ENCODE results near the gene METTL25B. TPM values are rescaled to one million over a fixed set of nuclear protein-coding genes. Genes with fewer than 3 reads are reported as not detected.

METTL25B gene
- total RNA-seq, 3 donors from 2014 or later = 15.5 to 41.3 (median 30.2) TPM

DNA sequence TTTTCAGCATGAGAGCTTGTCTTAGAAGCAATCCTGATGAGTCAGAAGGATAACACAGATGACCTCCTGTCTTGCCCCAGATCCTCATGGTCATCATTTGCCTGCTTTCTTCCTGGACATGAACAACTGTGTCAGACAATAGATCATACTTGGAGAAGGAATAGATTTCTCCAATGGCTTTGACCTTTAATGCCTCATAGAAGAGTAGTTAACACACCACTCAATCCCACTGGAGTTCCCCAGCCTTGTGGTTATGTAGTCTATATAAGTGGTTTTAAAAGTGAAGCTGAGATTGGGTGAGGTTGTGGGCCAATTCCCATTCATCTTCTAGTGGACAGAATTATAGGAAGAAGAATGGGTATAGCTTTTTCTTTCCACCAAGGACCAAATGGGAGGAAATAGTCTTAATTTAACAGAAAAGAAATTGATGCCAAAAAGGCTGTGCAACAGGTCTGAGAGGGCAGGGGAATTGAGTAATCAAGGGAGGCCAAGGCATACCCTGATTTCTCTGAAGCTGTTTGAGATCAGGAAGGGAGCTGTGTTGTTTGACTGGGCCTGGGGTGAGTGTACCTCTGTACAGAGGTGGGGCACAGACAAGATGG lies 53.4 kb downstream of the METTL25B start:
- no peaks in the 10 kb centered on the region for H3K36me3 ChIP-seq
- no peaks in the 10 kb centered on the region for H3K27me3 ChIP-seq
- H3K9me3 ChIP-seq = no peaks in the 10 kb centered on the region
- intact Hi-C loops (cut with DNase I; ENCODE audit: low total_unique reads) = loop anchor here (10.0 kb wide), 1 partner anchor 1047 kb away; no protein-coding TSS in a partner anchor
- peaks cover 0 to 6% of the 10 kb centered on the region in 2 donors for H3K4me1 ChIP-seq
- TF ChIP-seq, protein P1, sequence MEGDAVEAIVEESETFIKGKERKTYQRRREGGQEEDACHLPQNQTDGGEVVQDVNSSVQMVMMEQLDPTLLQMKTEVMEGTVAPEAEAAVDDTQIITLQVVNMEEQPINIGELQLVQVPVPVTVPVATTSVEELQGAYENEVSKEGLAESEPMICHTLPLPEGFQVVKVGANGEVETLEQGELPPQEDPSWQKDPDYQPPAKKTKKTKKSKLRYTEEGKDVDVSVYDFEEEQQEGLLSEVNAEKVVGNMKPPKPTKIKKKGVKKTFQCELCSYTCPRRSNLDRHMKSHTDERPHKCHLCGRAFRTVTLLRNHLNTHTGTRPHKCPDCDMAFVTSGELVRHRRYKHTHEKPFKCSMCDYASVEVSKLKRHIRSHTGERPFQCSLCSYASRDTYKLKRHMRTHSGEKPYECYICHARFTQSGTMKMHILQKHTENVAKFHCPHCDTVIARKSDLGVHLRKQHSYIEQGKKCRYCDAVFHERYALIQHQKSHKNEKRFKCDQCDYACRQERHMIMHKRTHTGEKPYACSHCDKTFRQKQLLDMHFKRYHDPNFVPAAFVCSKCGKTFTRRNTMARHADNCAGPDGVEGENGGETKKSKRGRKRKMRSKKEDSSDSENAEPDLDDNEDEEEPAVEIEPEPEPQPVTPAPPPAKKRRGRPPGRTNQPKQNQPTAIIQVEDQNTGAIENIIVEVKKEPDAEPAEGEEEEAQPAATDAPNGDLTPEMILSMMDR (IDR thresholded peaks at IDR 0.05) = no peak
- TF ChIP-seq POLR2AphosphoS5 (IDR thresholded peaks at IDR 0.05) (no peak), POLR2A (IDR thresholded peaks at IDR 0.05) (no peak)
- no peak overlapping the region for H3K4me3 ChIP-seq
- no peak overlapping the region for H3K27ac ChIP-seq
- no peak for DNase-seq (ENCODE audit: low spot score in 2 of 2)

DNA sequence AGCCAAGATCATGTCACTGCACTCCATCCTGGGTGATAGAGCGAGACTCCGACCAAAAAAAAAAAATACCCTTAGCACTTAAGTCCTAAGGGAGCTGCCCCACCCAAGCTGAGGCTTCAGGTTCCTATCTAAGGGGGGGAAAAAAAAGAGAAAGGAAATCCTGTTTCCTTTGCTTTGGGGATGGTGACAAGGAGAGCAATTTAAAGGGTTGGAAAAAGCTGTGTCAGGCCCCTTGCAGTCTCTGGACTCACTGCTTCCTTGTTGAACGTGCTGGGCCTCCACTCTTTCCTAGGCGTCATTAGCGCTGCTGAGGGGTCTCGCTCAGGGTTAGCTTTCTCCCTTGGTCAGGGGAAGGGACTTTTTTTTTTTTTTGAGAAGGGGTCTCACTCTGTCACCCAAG lies 57.2 kb downstream of the METTL25B start:
- no peaks in the 10 kb centered on the region for H3K9me3 ChIP-seq
- H3K4me3 ChIP-seq = no peak overlapping the region
- intact Hi-C loops (cut with DNase I; ENCODE audit: low total_unique reads) = loop anchor here (10.0 kb wide), 1 partner anchor 1051 kb away; no protein-coding TSS in a partner anchor
- H3K27me3 ChIP-seq = no peaks in the 10 kb centered on the region
- no peaks in the 10 kb centered on the region for H3K36me3 ChIP-seq
- TF ChIP-seq, protein P1 (IDR thresholded peaks at IDR 0.05) = no peak
- TF ChIP-seq POLR2AphosphoS5 (IDR thresholded peaks at IDR 0.05) = no peak
- no peak for TF ChIP-seq POLR2A (IDR thresholded peaks at IDR 0.05)
- H3K27ac ChIP-seq = no peak overlapping the region
- no peaks in the 10 kb centered on the region for H3K4me1 ChIP-seq
- DNase-seq (ENCODE audit: low spot score in 2 of 2) = no peak

Other genes starting within 250 kb of the METTL25B start
- gene MEF2D, start 227.7 kb upstream of the METTL25B start, total RNA-seq = 10 to 100 TPM; 25.8 to 34.9 (median 32.1) TPM
- 1 to 10 TPM in 1 of 3 donors, under 1 TPM in 2; under 0.01 to 1.4 (median 0.15) TPM for gene IQGAP3, start 155.9 kb upstream of the METTL25B start, total RNA-seq
- gene TTC24, start 148.7 kb upstream of the METTL25B start, total RNA-seq = not detected
- gene NAXE, start 136.7 kb upstream of the METTL25B start, total RNA-seq = 10 to 100 TPM; 70.4 to 90.5 (median 75.5) TPM
- 10 to 100 TPM; 20.2 to 31.1 (median 23.7) TPM for gene GPATCH4, start 127.0 kb upstream of the METTL25B start, total RNA-seq
- not detected for gene HAPLN2, start 109.1 kb upstream of the METTL25B start, total RNA-seq
- gene BCAN, start 86.4 kb upstream of the METTL25B start, total RNA-seq = under 1 TPM in 1 of 3 donors, not detected in 2; 0.44 TPM
- 10 to 100 TPM in 2 of 3 donors, 1 to 10 TPM in 1; 9.9 to 28.5 (median 14.9) TPM for gene NES, start 51.1 kb upstream of the METTL25B start, total RNA-seq
- 10 to 100 TPM in 2 of 3 donors, 1 to 10 TPM in 1; 4.2 to 61.6 (median 28.2) TPM for gene CRABP2, start 22.9 kb upstream of the METTL25B start, total RNA-seq
- 10 to 100 TPM; 13.6 to 25.2 (median 21.0) TPM for gene ISG20L2, start 297 bp downstream of the METTL25B start, total RNA-seq
- 10 to 100 TPM; 36.6 to 63.9 (median 63.8) TPM for gene MRPL24, start 12.6 kb downstream of the METTL25B start, total RNA-seq
- gene HDGF, start 23.2 kb downstream of the METTL25B start, total RNA-seq = 100 to 1,000 TPM; 133 to 178 (median 173) TPM
- gene PRCC, start 39.1 kb downstream of the METTL25B start, total RNA-seq = 10 to 100 TPM; 21.6 to 35.9 (median 24.9) TPM
- 1 to 10 TPM in 2 of 3 donors, not detected in 1; 4.6 to 5.4 TPM for gene SH2D2A, start 88.4 kb downstream of the METTL25B start, total RNA-seq
- gene INSRR, start 130.6 kb downstream of the METTL25B start, total RNA-seq = under 1 TPM in 2 of 3 donors, not detected in 1; 0.15 to 0.33 TPM
- gene NTRK1, start 132.4 kb downstream of the METTL25B start, total RNA-seq = 1 to 10 TPM in 1 of 3 donors, under 1 TPM in 2; 0.16 to 4.9 (median 0.73) TPM
- gene PEAR1, start 165.2 kb downstream of the METTL25B start, total RNA-seq = 10 to 100 TPM in 1 of 3 donors, 1 to 10 TPM in 2; 4.0 to 15.1 (median 6.2) TPM
- not detected for gene LRRC71, start 192.2 kb downstream of the METTL25B start, total RNA-seq